GM12873 (cell line): ENCODE measurements around the gene OPRL1.

Experiments
- CTCF ChIP-seq: IDR thresholded peaks from 2 replicates; pipeline ENCODE4 v1.5.1; 2012; ENCODE audit warnings: low read depth, mild to moderate bottlenecking, moderate library complexity, low read length, control low read depth; ENCODE audit not compliant: insufficient read depth; ENCODE audit errors: missing control alignments

The OPRL1 gene

GRCh38 chr20:64143018-64143801 lies 63.3 kb downstream of the OPRL1 start:
- TF ChIP-seq CTCF = no peak

- no peak for TF ChIP-seq CTCF
Measured at GRCh38 chr20:64144144-64144912, 64.4 kb downstream of the OPRL1 start.

- TF ChIP-seq CTCF = peak; percentile 53
Measured at GRCh38 chr20:64145458-64146300, 65.8 kb downstream of the OPRL1 start.

GRCh38 chr20:64146301-64146935 lies 66.5 kb downstream of the OPRL1 start:
- TF ChIP-seq CTCF = no peak

- no peak for TF ChIP-seq CTCF
Measured at GRCh38 chr20:64146936-64147477, 67.1 kb downstream of the OPRL1 start.

- TF ChIP-seq CTCF = no peak
Measured at GRCh38 chr20:64148581-64148980, 68.7 kb downstream of the OPRL1 start.
